ENCODE results near the gene MMP2. TPM values are rescaled to one million over a fixed set of nuclear protein-coding genes. Genes with fewer than 3 reads are reported as not detected.

The MMP2 gene
- total RNA-seq, 6 experiments from 2014 or later = 4.8 to 13.2 (median 6.7) TPM

DNA sequence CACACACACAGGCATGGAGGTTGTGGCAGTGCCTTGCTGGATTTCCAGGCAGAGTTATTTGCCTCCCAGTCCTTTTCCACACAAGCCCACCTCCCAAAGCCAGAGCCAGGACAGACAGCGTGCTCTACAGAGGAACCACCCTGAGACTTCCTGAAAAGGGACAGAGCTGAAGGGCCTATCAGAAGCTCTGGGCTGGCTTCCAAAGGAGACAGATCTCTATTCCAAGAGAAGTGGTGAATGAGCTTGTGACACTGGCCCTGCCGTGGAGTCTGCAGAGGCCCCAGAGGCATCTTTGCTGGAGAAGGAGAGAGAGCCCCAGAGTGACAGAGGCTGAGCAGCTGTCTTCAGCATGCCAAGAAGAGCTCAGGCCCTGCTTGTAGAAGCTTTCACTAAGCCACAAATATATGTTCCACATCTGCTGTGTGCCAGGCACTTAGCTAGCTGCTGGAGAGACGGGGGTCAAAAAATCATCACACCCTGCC lies 21.6 kb downstream of the MMP2 start:
- no peak overlapping the region for H3K4me3 ChIP-seq
- no peaks in the 10 kb centered on the region for H3K27me3 ChIP-seq
- peaks cover 0 to 18% (median 6%) of the 10 kb centered on the region in 4 donors for H3K4me1 ChIP-seq
- WGBS (ENCODE audit: insufficient coverage, low coverage, low lambda C conversion rate, missing lambda C conversion rate) = 49% methylated on average over 3 of the region's 3 CpGs
- H3K9me3 ChIP-seq = no peaks in the 10 kb centered on the region
- TF ChIP-seq, protein P1, sequence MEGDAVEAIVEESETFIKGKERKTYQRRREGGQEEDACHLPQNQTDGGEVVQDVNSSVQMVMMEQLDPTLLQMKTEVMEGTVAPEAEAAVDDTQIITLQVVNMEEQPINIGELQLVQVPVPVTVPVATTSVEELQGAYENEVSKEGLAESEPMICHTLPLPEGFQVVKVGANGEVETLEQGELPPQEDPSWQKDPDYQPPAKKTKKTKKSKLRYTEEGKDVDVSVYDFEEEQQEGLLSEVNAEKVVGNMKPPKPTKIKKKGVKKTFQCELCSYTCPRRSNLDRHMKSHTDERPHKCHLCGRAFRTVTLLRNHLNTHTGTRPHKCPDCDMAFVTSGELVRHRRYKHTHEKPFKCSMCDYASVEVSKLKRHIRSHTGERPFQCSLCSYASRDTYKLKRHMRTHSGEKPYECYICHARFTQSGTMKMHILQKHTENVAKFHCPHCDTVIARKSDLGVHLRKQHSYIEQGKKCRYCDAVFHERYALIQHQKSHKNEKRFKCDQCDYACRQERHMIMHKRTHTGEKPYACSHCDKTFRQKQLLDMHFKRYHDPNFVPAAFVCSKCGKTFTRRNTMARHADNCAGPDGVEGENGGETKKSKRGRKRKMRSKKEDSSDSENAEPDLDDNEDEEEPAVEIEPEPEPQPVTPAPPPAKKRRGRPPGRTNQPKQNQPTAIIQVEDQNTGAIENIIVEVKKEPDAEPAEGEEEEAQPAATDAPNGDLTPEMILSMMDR (IDR thresholded peaks at IDR 0.05) = no peak
- no peak for TF ChIP-seq POLR2A (IDR thresholded peaks at IDR 0.05)
- DNase-seq (peak in 1 of 3 donors; percentile 51), ATAC-seq (peak; percentile 42 to 60 (median 49))
- intact Hi-C loops (cut with DNase I) = no loop called here
- H3K36me3 ChIP-seq = no peaks in the 10 kb centered on the region
- no peak overlapping the region for H3K27ac ChIP-seq

DNA sequence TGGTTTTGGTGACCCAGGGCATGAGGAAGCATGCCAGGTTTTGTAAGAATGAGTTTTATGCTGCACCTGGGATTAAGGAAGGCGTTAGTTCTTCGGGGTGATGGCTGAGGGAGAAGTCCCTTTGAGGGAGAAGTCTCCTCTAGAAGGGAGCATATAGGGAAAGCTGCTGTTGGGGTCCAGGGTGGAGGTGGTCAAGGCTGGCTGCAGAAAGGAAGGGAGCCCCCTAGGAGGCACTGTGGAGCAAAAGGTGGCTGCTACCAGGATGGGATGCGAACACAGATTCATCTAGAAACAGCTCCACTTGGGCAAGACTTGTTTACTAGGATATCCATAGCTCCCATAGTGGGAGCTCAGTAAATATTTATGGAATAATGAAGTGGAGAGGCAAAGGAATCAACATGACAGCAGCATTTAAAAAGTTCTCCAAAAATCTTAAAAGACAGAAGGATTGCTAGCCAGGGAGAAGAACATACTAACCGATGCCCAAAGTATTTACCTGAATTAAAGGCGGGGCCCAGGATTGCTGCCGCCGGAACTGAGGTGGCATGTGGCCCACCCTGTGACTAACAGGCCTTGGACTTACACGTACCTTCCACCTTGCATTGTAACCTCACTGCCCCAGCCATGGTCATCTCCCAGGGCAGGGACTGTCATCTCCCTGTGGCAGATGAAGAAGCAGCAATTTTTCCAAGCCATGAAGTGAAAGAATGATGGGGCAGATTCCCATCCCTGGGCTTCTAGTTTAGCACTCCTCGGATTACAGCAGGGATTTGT lies 22.7 kb downstream of the MMP2 start:
- Histone ChIP-seq H3K4me3 (no peak overlapping the region), H3K27me3 (no peaks in the 10 kb centered on the region), H3K9me3 (no peaks in the 10 kb centered on the region), H3K36me3 (no peaks in the 10 kb centered on the region), H3K4me1 (peaks cover 0 to 16% (median 6%) of the 10 kb centered on the region in 4 donors), H3K27ac (no peak overlapping the region)
- DNase-seq (no peak), ATAC-seq (no peak)
- WGBS (ENCODE audit: insufficient coverage, low coverage, low lambda C conversion rate, missing lambda C conversion rate) = 88% methylated on average over 6 of the region's 9 CpGs
- TF ChIP-seq, protein P1 (IDR thresholded peaks at IDR 0.05) = peak in 2 of 4 donors; percentile 14 to 27
- TF ChIP-seq POLR2A (IDR thresholded peaks at IDR 0.05) = no peak
- intact Hi-C loops (cut with DNase I) = no loop called here

DNA sequence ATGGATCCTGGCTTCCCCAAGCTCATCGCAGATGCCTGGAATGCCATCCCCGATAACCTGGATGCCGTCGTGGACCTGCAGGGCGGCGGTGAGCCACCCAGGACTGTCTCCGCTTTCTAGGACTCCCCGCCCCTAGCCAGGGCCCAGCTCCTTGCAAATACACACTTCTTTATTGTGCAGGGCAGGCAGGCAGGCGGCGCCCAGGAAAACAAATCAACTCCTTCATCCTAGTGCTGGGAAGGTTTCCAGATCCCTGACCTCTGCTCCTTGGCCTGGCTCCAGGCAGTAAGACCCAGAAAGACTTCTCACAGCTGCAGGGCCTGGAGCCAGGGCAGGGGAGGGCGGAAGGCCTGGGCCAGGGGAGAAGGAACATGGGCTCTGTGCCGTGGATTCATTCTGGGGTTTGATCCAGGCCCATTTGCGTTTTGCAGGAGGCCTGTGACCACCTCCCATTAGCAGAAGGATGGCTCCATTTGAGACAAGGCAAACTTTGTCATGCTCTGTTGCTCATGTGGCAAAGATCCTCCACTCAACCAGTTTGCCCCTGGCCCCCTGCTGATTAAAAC lies 23.9 kb downstream of the MMP2 start:
- Histone ChIP-seq H3K27ac (no peak overlapping the region), H3K4me1 (peaks cover 0 to 16% (median 6%) of the 10 kb centered on the region in 4 donors), H3K9me3 (no peaks in the 10 kb centered on the region), H3K27me3 (no peaks in the 10 kb centered on the region), H3K36me3 (no peaks in the 10 kb centered on the region), H3K4me3 (no peak overlapping the region)
- TF ChIP-seq POLR2A (IDR thresholded peaks at IDR 0.05) = no peak
- TF ChIP-seq, protein P1 (IDR thresholded peaks at IDR 0.05) = peak in 2 of 4 donors; percentile 11 to 17
- WGBS (ENCODE audit: insufficient coverage, low coverage, low lambda C conversion rate, missing lambda C conversion rate) = 13% methylated on average over 3 of the region's 13 CpGs
- DNase-seq = peak; percentile 77 to 93 (median 90)
- intact Hi-C loops (cut with DNase I) = no loop called here
- peak; percentile 93 to 96 (median 96) for ATAC-seq

DNA sequence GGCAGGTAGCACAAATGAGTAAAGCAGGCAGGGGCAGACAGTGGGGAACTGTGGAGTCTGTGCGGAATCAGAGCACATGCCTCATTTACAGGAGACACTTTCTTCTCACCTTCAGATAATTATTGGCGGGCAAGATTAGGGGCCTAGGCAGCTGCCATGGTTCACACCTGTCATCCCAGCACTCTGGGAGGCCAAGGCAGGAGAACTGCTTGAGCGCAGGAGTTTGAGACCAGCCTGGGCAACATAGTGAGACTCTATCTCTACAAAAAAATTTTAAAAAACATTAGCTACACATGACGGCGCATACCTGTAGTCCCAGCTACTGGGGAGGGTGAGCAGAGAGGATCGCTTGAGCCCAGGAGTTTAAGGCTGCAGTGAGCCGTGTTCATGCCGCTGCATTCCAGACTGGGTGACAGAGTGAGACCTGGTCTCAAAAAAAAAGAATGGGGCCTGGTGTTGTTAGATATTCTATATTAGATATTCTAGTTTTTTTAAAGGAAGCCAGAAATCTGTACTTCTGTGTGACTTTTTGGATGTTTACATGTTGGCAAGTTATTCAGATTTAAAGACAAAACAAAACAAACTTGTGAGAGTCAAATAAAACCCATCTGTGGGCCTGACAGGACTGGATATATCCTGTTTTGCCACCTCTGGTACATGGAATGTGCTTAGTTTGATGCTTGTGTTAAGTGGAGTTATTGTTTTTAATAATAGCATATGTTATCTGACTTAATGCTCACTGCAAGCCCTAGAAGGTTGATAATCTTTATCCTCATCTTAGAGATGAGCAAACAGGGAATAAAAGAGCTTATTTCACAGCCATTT lies 24.9 kb downstream of the MMP2 start:
- no peak for DNase-seq
- intact Hi-C loops (cut with DNase I) = no loop called here
- H3K27ac ChIP-seq = no peak overlapping the region
- ATAC-seq = no peak
- H3K4me1 ChIP-seq = peaks cover 0 to 16% (median 6%) of the 10 kb centered on the region in 4 donors
- no peaks in the 10 kb centered on the region for H3K9me3 ChIP-seq
- H3K27me3 ChIP-seq = no peaks in the 10 kb centered on the region
- H3K4me3 ChIP-seq = no peak overlapping the region
- WGBS (ENCODE audit: insufficient coverage, low coverage, low lambda C conversion rate, missing lambda C conversion rate) = 94% methylated on average over 7 of the region's 8 CpGs
- no peak for TF ChIP-seq POLR2A (IDR thresholded peaks at IDR 0.05)
- TF ChIP-seq, protein P1 (IDR thresholded peaks at IDR 0.05) = no peak
- H3K36me3 ChIP-seq = no peaks in the 10 kb centered on the region

Measured in right lobe of liver (tissue), 6 donors.